Endothelial cell of umbilical vein (primary cell): ENCODE measurements around the gene CDCA5. TPM values are rescaled to one million over a fixed set of nuclear protein-coding genes. Genes with fewer than 3 reads are reported as not detected.

Experiments
- BruUV-seq: library from RNA; stranded (reverse); fragments of 400-500 nt; replicated peaks from 2 replicates; lab custom pipeline; 2021; lab: Mats Ljungman, UMichigan
- CTCF ChIA-PET: fragments of 300-600, 350-600 bp; sonication (Branson Sonifier 250); formaldehyde crosslinking; loops from one replicate; lab custom pipeline; 2021; ENCODE audit warnings: antibody characterized with exemption, inconsistent platforms; lab: Charles Lee
- POLR2A ChIA-PET: fragments of 300-600, 350-600 bp; sonication (Branson Sonifier 250); formaldehyde crosslinking; loops from one replicate; lab custom pipeline; 2021; ENCODE audit warnings: antibody characterized with exemption, inconsistent platforms; lab: Charles Lee
- DNase-seq: peaks from one replicate; pipeline ENCODE4 v3.0.0-alpha.2; 2011; ENCODE audit warnings: low read depth, low spot score
- FAIRE-seq: peaks from 2 replicates; lab custom pipeline; 2011; peaks lifted over from hg19 to GRCh38; lab: Jason Lieb, UNC
- H2AFZ ChIP-seq: 2 replicates; pipeline ENCODE4 v1.6.0; 2012; ENCODE audit warnings: low read depth, low read length, control low read depth, inconsistent platforms
- H3K27ac ChIP-seq: 2 replicates; pipeline ENCODE4 v1.5.1; 2011; ENCODE audit warnings: low read depth, mild to moderate bottlenecking, control low read depth, low read length, moderate library complexity; ENCODE audit not compliant: insufficient read depth
- H3K27me3 ChIP-seq, 2 experiments: 2 replicates each; pipeline versions ENCODE4 v1.6.0 to v1.6.1; 2011; ENCODE audit warnings: low read length in 2 of 2, mixed read lengths in 1 of 2; ENCODE audit not compliant: control insufficient read depth in 2 of 2, insufficient read depth in 2 of 2
- H3K36me3 ChIP-seq, 2 experiments: 2 replicates in 1 of 2; 3 replicates in 1 of 2; pipeline ENCODE4 v1.5.1; 2011; ENCODE audit warnings: low read length in 2 of 2, mild to moderate bottlenecking in 1 of 2, moderate library complexity in 1 of 2; ENCODE audit not compliant: control insufficient read depth in 2 of 2, insufficient read depth in 2 of 2; ENCODE audit errors: extremely low read depth in 1 of 2
- H3K4me1 ChIP-seq: 3 replicates; pipeline ENCODE4 v1.5.1; 2011; ENCODE audit warnings: mild to moderate bottlenecking, low read length; ENCODE audit not compliant: control insufficient read depth, insufficient read depth; ENCODE audit errors: extremely low read depth
- H3K4me2 ChIP-seq: 2 replicates; pipeline ENCODE4 v1.6.1; 2011; ENCODE audit warnings: low read length, control low read depth, mixed read lengths; ENCODE audit not compliant: insufficient read depth
- H3K4me3 ChIP-seq, 3 experiments: fragments of 200-600 bp in 1 of 3; sonication (generic), shearing (Covaris generic) in 1 of 3; replicated peaks in 1 of 3; 2 replicates each; pipeline ENCODE4 v1.5.1; 2011 to 2016; ENCODE audit warnings: control low read depth in 3 of 3, low read length in 3 of 3, mild to moderate bottlenecking in 2 of 3, inconsistent platforms in 1 of 3, low read depth in 1 of 3, moderate library complexity in 1 of 3; ENCODE audit not compliant: insufficient read depth in 1 of 3
- H3K79me2 ChIP-seq: 2 replicates; pipeline ENCODE4 v1.6.0; 2012; ENCODE audit warnings: low read length, inconsistent platforms; ENCODE audit not compliant: control insufficient read depth, insufficient read depth
- H3K9ac ChIP-seq: replicated peaks from 2 replicates; pipeline ENCODE3; 2011; ENCODE audit warnings: low read length, control low read depth; ENCODE audit not compliant: insufficient read depth; ENCODE audit errors: extremely low read depth
- H3K9me1 ChIP-seq: replicated peaks from 3 replicates; pipeline ENCODE4 v1.6.0; 2011; ENCODE audit warnings: mild to moderate bottlenecking, low read length; ENCODE audit not compliant: control insufficient read depth, insufficient read depth; ENCODE audit errors: extremely low read depth
- H3K9me3 ChIP-seq: replicated peaks from 2 replicates; pipeline ENCODE4 v1.5.1; 2012; ENCODE audit warnings: low read length, inconsistent platforms; ENCODE audit not compliant: control insufficient read depth, insufficient read depth
- H4K20me1 ChIP-seq: replicated peaks from 2 replicates; pipeline ENCODE3; 2011; ENCODE audit warnings: mild to moderate bottlenecking, low read length; ENCODE audit not compliant: control insufficient read depth, insufficient read depth; ENCODE audit errors: extremely low read depth
- EZH2 ChIP-seq: IDR thresholded peaks from 2 replicates; pipeline ENCODE4 v1.6.1; 2012; ENCODE audit warnings: borderline replicate concordance, low read depth, mild to moderate bottlenecking, moderate library complexity, low read length, inconsistent platforms; ENCODE audit not compliant: severe bottlenecking
- FOS ChIP-seq: IDR thresholded peaks from 2 replicates; pipeline ENCODE4 v1.6.1; 2011; ENCODE audit warnings: mild to moderate bottlenecking, low read length, moderate library complexity, borderline replicate concordance; ENCODE audit not compliant: insufficient read depth
- GATA2 ChIP-seq: IDR thresholded peaks from 2 replicates; pipeline ENCODE4 v1.7.0; 2011; ENCODE audit warnings: low read depth, mild to moderate bottlenecking, moderate library complexity, mixed read lengths, low read length; ENCODE audit not compliant: insufficient read length, insufficient read depth
- JUN ChIP-seq: IDR thresholded peaks from 2 replicates; pipeline ENCODE4 v1.6.1; 2011; ENCODE audit warnings: borderline replicate concordance, low read depth; ENCODE audit not compliant: insufficient read length, insufficient read depth
- MYC ChIP-seq: IDR thresholded peaks from one replicate; pipeline ENCODE4 v1.6.1; 2011; ENCODE audit warnings: mild to moderate bottlenecking, low read depth, low read length
- POLR2A ChIP-seq: IDR thresholded peaks from 2 replicates; pipeline ENCODE4 v1.6.1; 2012; ENCODE audit warnings: low read depth, mild to moderate bottlenecking, control low read depth, low read length
- POLR2AphosphoS5 ChIP-seq: IDR thresholded peaks from 2 replicates; pipeline ENCODE4 v1.6.1; 2012; ENCODE audit warnings: low read depth, mild to moderate bottlenecking, control low read depth, low read length, moderate library complexity; ENCODE audit not compliant: insufficient read depth
- dilution Hi-C: fragments of 300-500 bp; cut with MboI; formaldehyde crosslinking; loops from one replicate; pipeline ENCODE4 v1.15.0; 2019; ENCODE audit warnings: low sequenced_read_pairs; ENCODE audit not compliant: extremely low pct_ligation_motif_present
- intact Hi-C: fragments of 100-400 bp; cut with micrococcal nuclease; formaldehyde crosslinking; loops from one replicate; pipeline ENCODE4 v1.10.0; 2022
- polyA plus RNA-seq, 4 experiments: library from polyadenylated mRNA; depleted of rRNA in 3 of 4; stranded (reverse) in 3 of 4; unstranded in 1 of 4; fragments of >200 nt; gene quantifications; 2 replicates each; pipeline versions ENCODE4 v1.2.1 to v1.2.3, GENCODE V29; 2011 to 2012; ENCODE audit warnings: missing spikeins in 1 of 4
- total RNA-seq: library from RNA; stranded (reverse); gene quantifications from 2 replicates; pipeline ENCODE4 v1.2.3, GENCODE V29; 2021
- TF ChIP-seq, protein P1 (sequence below): IDR thresholded peaks from 2 replicates; pipeline ENCODE4 v1.6.1; 2011; ENCODE audit not compliant: insufficient read depth, insufficient read length
- TF ChIP-seq, protein P2 (sequence below), 2 donors: IDR thresholded peaks; 1 replicate in 1 of 2; 2 replicates in 1 of 2; pipeline ENCODE4 v1.5.1; 2011; ENCODE audit warnings: low read length in 2 of 2, mild to moderate bottlenecking in 2 of 2, moderate library complexity in 2 of 2, control low read depth in 1 of 2, inconsistent platforms in 1 of 2, low read depth in 1 of 2; ENCODE audit not compliant: insufficient read depth in 1 of 2; ENCODE audit errors: extremely low read depth in 1 of 2

The CDCA5 gene
- total and polyA plus RNA-seq, 2 donors (not counting 3 experiments of a cell fraction or from before 2014, with no cell fraction given) = 16.4 to 35.7 TPM

- no peaks in the 10 kb centered on the region for H3K4me1 ChIP-seq
- H3K9me3 ChIP-seq = no peaks in the 10 kb centered on the region
- H3K36me3 ChIP-seq = no peaks in the 10 kb centered on the region
- H3K9ac ChIP-seq = no peak overlapping the region
- intact Hi-C loops (no loop called here), dilution Hi-C loops (no loop called here)
- no peaks in the 10 kb centered on the region for H3K27me3 ChIP-seq
- CTCF ChIA-PET = interaction anchor here (1.0 to 1.3 kb wide), 2 partner anchors 8 to 18 kb away, joined by 3 read pairs; no protein-coding TSS in a partner anchor
- POLR2A ChIA-PET = interaction anchor here (0.7 kb wide), 1 partner anchor 276 kb away, joined by 4 read pairs; no protein-coding TSS in a partner anchor
- BruUV-seq = no TSS peak
- no peak overlapping the region for H2AFZ ChIP-seq
- no peaks in the 10 kb centered on the region for H3K9me1 ChIP-seq
- FAIRE-seq (no peak), DNase-seq (no peak)
- no peaks in the 10 kb centered on the region for H4K20me1 ChIP-seq
- no peak overlapping the region for H3K4me2 ChIP-seq
- no peak overlapping the region for H3K4me3 ChIP-seq
- no peak overlapping the region for H3K27ac ChIP-seq
- TF ChIP-seq FOS = no peak
- TF ChIP-seq, protein P1, sequence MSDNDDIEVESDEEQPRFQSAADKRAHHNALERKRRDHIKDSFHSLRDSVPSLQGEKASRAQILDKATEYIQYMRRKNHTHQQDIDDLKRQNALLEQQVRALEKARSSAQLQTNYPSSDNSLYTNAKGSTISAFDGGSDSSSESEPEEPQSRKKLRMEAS = no peak
- TF ChIP-seq EZH2 = no peak
- no peak for TF ChIP-seq GATA2
- no peak for TF ChIP-seq JUN
- TF ChIP-seq, protein P2, sequence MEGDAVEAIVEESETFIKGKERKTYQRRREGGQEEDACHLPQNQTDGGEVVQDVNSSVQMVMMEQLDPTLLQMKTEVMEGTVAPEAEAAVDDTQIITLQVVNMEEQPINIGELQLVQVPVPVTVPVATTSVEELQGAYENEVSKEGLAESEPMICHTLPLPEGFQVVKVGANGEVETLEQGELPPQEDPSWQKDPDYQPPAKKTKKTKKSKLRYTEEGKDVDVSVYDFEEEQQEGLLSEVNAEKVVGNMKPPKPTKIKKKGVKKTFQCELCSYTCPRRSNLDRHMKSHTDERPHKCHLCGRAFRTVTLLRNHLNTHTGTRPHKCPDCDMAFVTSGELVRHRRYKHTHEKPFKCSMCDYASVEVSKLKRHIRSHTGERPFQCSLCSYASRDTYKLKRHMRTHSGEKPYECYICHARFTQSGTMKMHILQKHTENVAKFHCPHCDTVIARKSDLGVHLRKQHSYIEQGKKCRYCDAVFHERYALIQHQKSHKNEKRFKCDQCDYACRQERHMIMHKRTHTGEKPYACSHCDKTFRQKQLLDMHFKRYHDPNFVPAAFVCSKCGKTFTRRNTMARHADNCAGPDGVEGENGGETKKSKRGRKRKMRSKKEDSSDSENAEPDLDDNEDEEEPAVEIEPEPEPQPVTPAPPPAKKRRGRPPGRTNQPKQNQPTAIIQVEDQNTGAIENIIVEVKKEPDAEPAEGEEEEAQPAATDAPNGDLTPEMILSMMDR (IDR thresholded peaks at IDR 0.05; ENCODE audit: extremely low read depth in 1 of 2, insufficient read depth in 1 of 2, low read depth in 1 of 2, low read length in 2 of 2) = no peak
- TF ChIP-seq MYC = no peak
- TF ChIP-seq POLR2AphosphoS5 = no peak
- no peak for TF ChIP-seq POLR2A
- H3K79me2 ChIP-seq = no peaks in the 10 kb centered on the region
These were observed 19.0 kb downstream of the CDCA5 start for GRCh38 chr11:65064847-65065240.
